CD4-positive, alpha-beta memory T cell (primary cell): ENCODE results near the gene ETS2. TPM values are rescaled to one million over a fixed set of nuclear protein-coding genes. Genes with fewer than 3 reads are reported as not detected.
A peak's percentile ranks its signal among the peaks of the same experiment; 100 is the strongest.

Experiments used
- CTCF ChIA-PET: fragments of 350-600 bp; sonication (Branson Sonifier 250); formaldehyde crosslinking; loops from one replicate; lab custom pipeline; 2021; ENCODE audit warnings: inconsistent platforms; ENCODE audit not compliant: partially characterized antibody; lab: Charles Lee
- POLR2A ChIA-PET: fragments of 350-600 bp; sonication (Branson Sonifier 250); formaldehyde crosslinking; loops from one replicate; lab custom pipeline; 2021; ENCODE audit not compliant: partially characterized antibody; lab: Charles Lee
- DNase-seq, 5 donors: peaks; one replicate each; pipeline versions ENCODE4 v3.0.0 to v3.0.0-alpha.2; 2020 to 2022; ENCODE audit warnings: mixed read lengths in 1 of 5
- H3K27ac ChIP-seq: one replicate; pipeline ENCODE4 v1.7.0; 2013; ENCODE audit warnings: low read depth, low read length
- H3K27me3 ChIP-seq: 2 replicates; pipeline ENCODE4 v1.7.0; 2013; ENCODE audit warnings: mild to moderate bottlenecking, low read length, moderate library complexity; ENCODE audit not compliant: insufficient read depth
- H3K36me3 ChIP-seq: 2 replicates; pipeline ENCODE4 v1.7.0; 2013; ENCODE audit warnings: mild to moderate bottlenecking, low read length, moderate library complexity; ENCODE audit not compliant: insufficient read depth
- H3K4me1 ChIP-seq: 2 replicates; pipeline ENCODE4 v1.7.0; 2013; ENCODE audit warnings: mild to moderate bottlenecking, low read length, moderate library complexity; ENCODE audit not compliant: insufficient read depth
- H3K4me3 ChIP-seq, 2 donors: one replicate each; pipeline ENCODE4 v1.7.0; 2013; ENCODE audit warnings: low read length in 2 of 2, mild to moderate bottlenecking in 1 of 2
- H3K9me3 ChIP-seq, 2 donors: one replicate each; pipeline ENCODE4 v1.7.0; 2013; ENCODE audit warnings: low read length in 2 of 2, control low read depth in 1 of 2; ENCODE audit not compliant: control insufficient read depth in 1 of 2
- H3K27ac Mint-ChIP-seq, 7 donors: one replicate each; pipeline ENCODE4 v1.8.0; 2020 to 2021; ENCODE audit warnings: mixed read lengths in 7 of 7, mild to moderate bottlenecking in 6 of 7, inconsistent platforms in 3 of 7, moderate library complexity in 3 of 7
- H3K27me3 Mint-ChIP-seq, 2 donors: one replicate each; pipeline ENCODE4 v1.8.0; 2020 to 2021; ENCODE audit warnings: mixed read lengths in 2 of 2
- H3K36me3 Mint-ChIP-seq, 2 donors: one replicate each; pipeline ENCODE4 v1.8.0; 2020 to 2021; ENCODE audit warnings: mixed read lengths in 2 of 2, inconsistent platforms in 1 of 2, mild to moderate bottlenecking in 1 of 2
- H3K4me1 Mint-ChIP-seq, 4 donors: one replicate each; pipeline ENCODE4 v1.8.0; 2020 to 2021; ENCODE audit warnings: mixed read lengths in 4 of 4, mild to moderate bottlenecking in 1 of 4
- H3K4me3 Mint-ChIP-seq, 8 donors: one replicate each; pipeline ENCODE4 v1.8.0; 2020 to 2021; ENCODE audit warnings: mixed read lengths in 8 of 8, mild to moderate bottlenecking in 7 of 8, moderate library complexity in 6 of 8, inconsistent platforms in 3 of 8
- H3K9me3 Mint-ChIP-seq, 8 donors: one replicate each; pipeline ENCODE4 v1.8.0; 2020 to 2021; ENCODE audit warnings: mixed read lengths in 8 of 8, mild to moderate bottlenecking in 5 of 8, inconsistent platforms in 3 of 8, moderate library complexity in 1 of 8
- intact Hi-C: fragments of 100-400 bp; cut with micrococcal nuclease; formaldehyde crosslinking; loops from one replicate; pipeline ENCODE4 v1.15.1; 2023
- polyA plus RNA-seq, 2 donors: library from polyadenylated mRNA; unstranded; fragments of 300-500 nt; fragmentation: Illumina TruSeq; gene quantifications; one replicate each; pipeline ENCODE4 v1.2.3, GENCODE V29; 2021
- total RNA-seq, 2 experiments: library from RNA; stranded (reverse); gene quantifications; one replicate each; pipeline ENCODE4 v1.2.3, GENCODE V29; 2021

The ETS2 gene
- total and polyA plus RNA-seq, 4 experiments from 2014 or later, result 3.0 to 15.2 (median 11.6) TPM

DNA sequence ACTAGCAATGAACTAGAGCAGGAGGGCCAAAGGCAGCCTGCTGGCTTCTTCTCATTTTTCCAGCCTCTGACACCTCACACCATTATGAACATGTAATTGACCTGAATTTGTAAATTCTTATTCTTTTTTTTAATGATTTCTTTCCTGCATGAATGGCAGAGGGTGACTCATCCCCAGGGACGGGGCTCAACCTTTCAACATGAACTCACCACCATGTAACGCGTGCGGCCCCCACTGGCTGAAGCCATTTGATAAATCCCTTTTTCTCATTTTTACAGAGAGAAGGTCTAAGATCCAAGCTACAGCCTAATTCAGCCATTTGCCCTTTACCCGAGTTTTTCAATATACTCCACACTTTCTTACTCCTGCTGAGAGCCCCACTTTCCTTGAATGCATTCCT is 9.3 kb upstream of the ETS2 start:
- no peaks in the 10 kb centered on the region for H3K36me3 Mint-ChIP-seq
- H3K4me3 Mint-ChIP-seq, result no peak overlapping the region
- H3K4me1 ChIP-seq, result no peaks in the 10 kb centered on the region

GRCh38 chr21:38797470-38797869 is 8.3 kb upstream of the ETS2 start:
- no peak overlapping the region for H3K27ac Mint-ChIP-seq
- Histone ChIP-seq H3K4me1 (no peaks in the 10 kb centered on the region), H3K4me3 (no peak overlapping the region), H3K9me3 (no peaks in the 10 kb centered on the region), H3K27ac (no peak overlapping the region), H3K36me3 (no peaks in the 10 kb centered on the region), H3K27me3 (no peaks in the 10 kb centered on the region)
- DNase-seq, result no peak
- H3K9me3 Mint-ChIP-seq, result no peaks in the 10 kb centered on the region
- H3K36me3 Mint-ChIP-seq, result no peaks in the 10 kb centered on the region
- peaks cover 0 to 7% (median 0%) of the 10 kb centered on the region in 4 donors for H3K4me1 Mint-ChIP-seq
- CTCF ChIA-PET, result interaction anchor here (1.5 kb wide), 1 partner anchor 31 kb away, joined by 4 read pairs; no protein-coding TSS in a partner anchor
- H3K27me3 Mint-ChIP-seq, result peaks cover 2 to 4% of the 10 kb centered on the region in 2 donors
- H3K4me3 Mint-ChIP-seq, result no peak overlapping the region
- intact Hi-C loops, result no loop called here
- POLR2A ChIA-PET, result no interaction called here

More for the DNA sequence above, 9.3 kb upstream of the ETS2 start:
- H3K27me3 ChIP-seq, result no peaks in the 10 kb centered on the region
- H3K36me3 ChIP-seq, result no peaks in the 10 kb centered on the region
- DNase-seq, result no peak
- no peak overlapping the region for H3K27ac ChIP-seq
- intact Hi-C loops, result no loop called here
- H3K9me3 ChIP-seq, result no peaks in the 10 kb centered on the region
- H3K4me3 ChIP-seq, result no peak overlapping the region
- Mint-ChIP-seq H3K27me3 (peaks cover 2 to 4% of the 10 kb centered on the region in 2 donors), H3K4me1 (peaks cover 0 to 7% (median 0%) of the 10 kb centered on the region in 4 donors), H3K9me3 (no peaks in the 10 kb centered on the region), H3K27ac (no peak overlapping the region)
- CTCF ChIA-PET, result interaction anchor here (1.5 kb wide), 1 partner anchor 30 kb away, joined by 4 read pairs; no protein-coding TSS in a partner anchor
- POLR2A ChIA-PET, result no interaction called here

DNA sequence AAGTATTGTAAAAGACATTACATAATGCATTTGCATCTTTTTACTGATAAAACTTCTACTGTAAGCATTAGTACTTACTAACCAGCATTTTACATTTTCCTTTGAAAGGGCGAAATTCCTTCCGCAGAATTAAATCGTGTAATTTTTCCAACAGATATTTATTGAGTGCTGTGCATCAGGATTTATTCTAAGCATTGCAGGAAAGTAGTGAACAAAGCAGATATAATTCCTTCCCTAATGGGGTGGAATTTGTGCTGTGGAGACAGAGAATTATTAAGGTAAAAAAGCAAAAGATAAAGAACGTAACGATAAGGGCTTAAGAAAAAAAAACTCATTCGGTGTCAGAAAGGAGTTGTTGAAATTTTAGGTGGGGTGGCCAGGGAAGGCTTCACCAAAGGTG is 7.6 kb upstream of the ETS2 start:
- DNase-seq, result no peak
- H3K27me3 Mint-ChIP-seq, result peaks cover 2 to 4% of the 10 kb centered on the region in 2 donors
- Histone ChIP-seq H3K9me3 (no peaks in the 10 kb centered on the region), H3K27ac (no peak overlapping the region), H3K4me1 (no peaks in the 10 kb centered on the region), H3K27me3 (no peaks in the 10 kb centered on the region), H3K4me3 (no peak overlapping the region), H3K36me3 (no peaks in the 10 kb centered on the region)
- no peaks in the 10 kb centered on the region for H3K9me3 Mint-ChIP-seq
- H3K4me3 Mint-ChIP-seq, result no peak overlapping the region
- H3K27ac Mint-ChIP-seq, result peak overlapping the region in 1 of 7 donors; percentile 36
- H3K4me1 Mint-ChIP-seq, result peaks cover 0 to 7% (median 0%) of the 10 kb centered on the region in 4 donors
- POLR2A ChIA-PET, result no interaction called here
- CTCF ChIA-PET, result no interaction called here
- no peaks in the 10 kb centered on the region for H3K36me3 Mint-ChIP-seq
- intact Hi-C loops, result no loop called here

DNA sequence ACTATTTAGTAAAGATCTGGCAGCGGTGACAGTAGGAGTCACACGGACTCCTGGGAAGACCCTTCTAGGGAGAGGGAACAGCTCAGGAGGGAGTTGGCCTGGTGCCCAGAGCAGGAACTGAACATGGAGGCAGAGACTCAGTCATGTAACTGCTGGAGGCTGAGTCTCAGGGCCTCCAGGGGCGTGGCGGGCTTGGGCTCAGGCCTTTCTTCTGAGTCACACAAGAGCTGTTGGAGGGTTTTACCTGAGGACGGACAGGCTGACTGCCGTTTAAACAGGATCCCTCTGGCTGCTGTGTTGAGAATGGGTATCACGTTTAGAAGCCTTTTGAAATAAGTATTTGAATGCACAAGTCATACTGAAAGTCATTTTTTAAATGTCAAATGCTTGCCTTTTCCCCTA is 7.2 kb upstream of the ETS2 start:
- Mint-ChIP-seq H3K4me1 (peaks cover 0 to 7% (median 0%) of the 10 kb centered on the region in 4 donors), H3K4me3 (no peak overlapping the region), H3K27ac (no peak overlapping the region), H3K9me3 (no peaks in the 10 kb centered on the region), H3K36me3 (no peaks in the 10 kb centered on the region), H3K27me3 (peaks cover 2 to 4% of the 10 kb centered on the region in 2 donors)
- no peak for DNase-seq
- Histone ChIP-seq H3K36me3 (no peaks in the 10 kb centered on the region), H3K9me3 (no peaks in the 10 kb centered on the region), H3K27me3 (no peaks in the 10 kb centered on the region), H3K27ac (no peak overlapping the region), H3K4me3 (no peak overlapping the region), H3K4me1 (no peaks in the 10 kb centered on the region)
- POLR2A ChIA-PET, result no interaction called here
- intact Hi-C loops, result no loop called here
- CTCF ChIA-PET, result no interaction called here

DNA sequence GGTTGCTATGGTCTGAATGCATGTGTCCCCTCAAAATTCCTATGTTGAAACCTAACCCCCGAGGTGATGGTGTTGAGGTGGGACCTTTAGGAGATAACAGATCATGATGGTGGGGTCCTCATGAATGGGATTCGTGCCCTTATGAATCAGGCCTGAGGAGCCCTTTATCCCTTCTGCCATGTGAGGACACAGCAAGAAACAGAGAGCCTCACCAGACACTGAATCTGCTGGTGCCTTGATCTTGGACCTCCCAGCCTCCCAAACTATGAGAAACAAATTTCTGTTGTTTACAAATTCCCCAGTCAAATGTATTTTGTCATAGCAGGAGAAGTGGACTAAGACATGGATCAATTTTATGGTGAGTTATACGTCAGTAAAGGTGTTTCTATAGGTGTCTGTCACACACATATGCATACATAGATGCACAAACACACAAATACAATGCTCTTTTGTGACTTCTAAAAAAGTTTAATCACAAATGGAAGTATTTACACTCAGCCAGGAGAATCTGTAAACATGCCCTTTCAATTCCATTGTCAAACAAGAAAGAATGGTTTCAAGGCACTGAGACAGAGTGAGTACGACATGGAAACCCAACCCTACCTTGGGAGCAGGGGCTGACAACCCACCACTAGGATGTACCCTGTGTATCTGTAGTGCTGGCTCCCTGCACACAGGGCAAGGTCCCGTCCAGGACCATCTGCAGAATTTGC is 5.5 kb upstream of the ETS2 start:
- intact Hi-C loops, result no loop called here
- ChIA-PET CTCF (interaction anchor here (0.8 kb wide), 1 partner anchor 9 kb away, joined by 3 read pairs; no protein-coding TSS in a partner anchor), POLR2A (no interaction called here)
- H3K27ac Mint-ChIP-seq, result peak overlapping the region in 1 of 7 donors; percentile 23
- Histone ChIP-seq H3K4me3 (no peak overlapping the region), H3K27ac (no peak overlapping the region), H3K36me3 (no peaks in the 10 kb centered on the region), H3K4me1 (peaks cover 13% of the 10 kb centered on the region), H3K9me3 (no peaks in the 10 kb centered on the region), H3K27me3 (no peaks in the 10 kb centered on the region)
- H3K9me3 Mint-ChIP-seq, result no peaks in the 10 kb centered on the region
- no peaks in the 10 kb centered on the region for H3K36me3 Mint-ChIP-seq
- no peak for DNase-seq
- no peak overlapping the region for H3K4me3 Mint-ChIP-seq
- H3K27me3 Mint-ChIP-seq, result peaks cover 2 to 4% of the 10 kb centered on the region in 2 donors
- peaks cover 5 to 17% (median 7%) of the 10 kb centered on the region in 4 donors for H3K4me1 Mint-ChIP-seq

- no peaks in the 10 kb centered on the region for H3K27me3 ChIP-seq
- no peaks in the 10 kb centered on the region for H3K36me3 Mint-ChIP-seq
- H3K36me3 ChIP-seq, result no peaks in the 10 kb centered on the region
- H3K27ac Mint-ChIP-seq, result no peak overlapping the region
- ChIA-PET POLR2A (interaction anchor here (0.5 kb wide), 1 partner anchor 34 kb away, joined by 3 read pairs; no protein-coding TSS in a partner anchor), CTCF (no interaction called here)
- H3K27ac ChIP-seq, result no peak overlapping the region
- H3K4me3 ChIP-seq, result no peak overlapping the region
- H3K4me3 Mint-ChIP-seq, result no peak overlapping the region
- H3K4me1 ChIP-seq, result peaks cover 13% of the 10 kb centered on the region
- no peaks in the 10 kb centered on the region for H3K9me3 Mint-ChIP-seq
- H3K27me3 Mint-ChIP-seq, result peaks cover 2 to 4% of the 10 kb centered on the region in 2 donors
- H3K9me3 ChIP-seq, result no peaks in the 10 kb centered on the region
- DNase-seq, result no peak
- intact Hi-C loops, result no loop called here
- H3K4me1 Mint-ChIP-seq, result peaks cover 5 to 17% (median 7%) of the 10 kb centered on the region in 4 donors
Observed at GRCh38 chr21:38800924-38801744, 4.6 kb upstream of the ETS2 start.
